Stimulated activated CD8-positive, alpha-beta memory T cell treated with anti-CD3 and anti-CD28 coated beads, Interleukin-12 subunit alpha, Interleukin-12 subunit beta, amount 100 ng/mL, for 24 hours (primary cell): ENCODE measurements around the gene HRH2.

Experiments
- DNase-seq: peaks from one replicate; pipeline ENCODE4 v3.0.0-alpha.2; 2020; ENCODE audit errors: extremely low read depth

HRH2 gene

DNA sequence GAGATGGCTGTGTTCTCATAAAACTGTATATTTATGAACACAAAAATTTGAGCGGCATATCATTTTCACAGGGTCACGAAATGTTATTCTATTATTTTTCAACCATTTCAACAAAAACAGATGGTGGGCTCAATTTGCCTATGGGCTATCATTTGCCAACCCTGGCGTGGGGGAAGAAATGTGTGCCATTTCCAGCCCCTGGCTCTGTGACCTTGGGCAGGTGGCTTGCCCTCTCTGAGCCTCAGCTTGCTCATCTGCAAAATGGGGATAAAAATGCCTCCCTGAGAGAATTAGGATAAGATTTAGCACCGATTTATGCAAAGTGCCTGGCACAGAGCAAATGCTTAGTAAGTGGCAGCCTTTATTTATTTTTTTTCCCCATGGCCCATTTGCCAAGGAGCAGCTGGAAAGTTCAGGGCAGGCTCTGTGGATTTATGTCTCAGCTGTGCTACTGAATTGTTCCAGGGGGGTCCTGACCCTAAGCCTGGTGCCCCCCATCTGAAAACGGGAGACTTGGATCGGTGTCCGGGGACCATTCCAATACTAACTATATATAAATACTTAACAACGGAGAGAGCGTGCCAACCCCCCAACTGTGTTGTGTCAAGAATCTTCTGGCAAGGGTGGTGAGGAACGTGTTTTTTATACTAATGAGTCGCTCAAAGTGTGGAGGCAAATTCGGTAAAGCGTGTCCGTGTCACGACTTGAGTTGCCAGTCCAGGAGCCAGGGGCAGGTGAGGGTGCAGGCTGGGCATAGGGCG is 34.5 kb downstream of the HRH2 start:
- no peak for DNase-seq

DNA sequence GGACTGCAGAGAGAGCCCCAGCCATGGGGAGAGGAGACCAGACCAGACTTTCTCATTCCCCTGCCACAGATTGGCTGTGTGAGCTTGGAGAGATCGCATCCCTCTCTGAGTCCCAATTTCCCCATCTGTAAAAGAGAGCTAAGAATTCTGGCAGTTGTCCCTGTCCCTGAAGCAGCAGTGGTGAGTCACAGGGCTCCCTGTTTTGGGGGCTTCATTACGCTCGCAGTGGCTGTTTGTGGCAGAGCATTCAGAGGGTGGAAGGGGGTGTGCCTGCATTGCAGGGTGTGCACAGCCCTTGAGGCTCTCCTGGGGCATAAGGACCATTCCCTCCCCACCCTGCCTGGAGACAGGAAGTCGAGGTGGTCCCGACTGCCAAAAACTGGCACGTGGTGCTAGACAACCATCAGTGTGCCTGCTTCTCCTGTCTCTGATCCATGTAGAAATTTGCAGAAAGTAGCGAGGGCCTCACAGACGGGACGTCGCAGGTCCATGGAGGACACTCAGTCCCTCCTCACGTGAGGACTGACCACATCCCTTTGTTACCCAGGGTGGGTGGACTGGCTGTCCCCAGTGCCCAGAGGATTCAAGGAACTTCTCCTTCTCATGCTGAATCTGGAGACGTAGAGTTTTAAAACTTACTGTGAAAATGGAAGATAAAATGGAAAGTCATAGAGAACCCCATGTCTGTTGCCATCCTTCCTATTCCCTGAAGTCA is 35.3 kb downstream of the HRH2 start:
- DNase-seq = no peak

DNA sequence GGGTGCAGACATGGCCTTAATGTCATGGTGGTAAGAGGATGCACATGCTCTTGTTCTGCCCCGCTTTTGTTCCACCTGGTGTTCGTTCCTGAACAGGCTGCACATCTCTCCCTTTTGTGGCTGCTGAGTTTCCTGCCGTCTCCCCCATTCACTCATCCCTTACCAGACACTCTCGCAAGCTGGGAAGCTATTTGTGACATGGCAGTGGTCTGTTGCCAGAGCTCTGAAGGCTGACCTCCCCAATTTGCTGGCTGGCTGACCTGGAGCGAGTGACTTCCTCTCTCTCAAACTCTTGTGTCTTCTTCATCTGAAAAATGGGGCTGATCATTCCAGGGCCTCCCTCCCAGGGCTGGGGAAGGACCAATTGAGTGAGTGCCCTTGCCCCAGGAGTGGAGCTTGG is 35.9 kb downstream of the HRH2 start:
- no peak for DNase-seq

DNA sequence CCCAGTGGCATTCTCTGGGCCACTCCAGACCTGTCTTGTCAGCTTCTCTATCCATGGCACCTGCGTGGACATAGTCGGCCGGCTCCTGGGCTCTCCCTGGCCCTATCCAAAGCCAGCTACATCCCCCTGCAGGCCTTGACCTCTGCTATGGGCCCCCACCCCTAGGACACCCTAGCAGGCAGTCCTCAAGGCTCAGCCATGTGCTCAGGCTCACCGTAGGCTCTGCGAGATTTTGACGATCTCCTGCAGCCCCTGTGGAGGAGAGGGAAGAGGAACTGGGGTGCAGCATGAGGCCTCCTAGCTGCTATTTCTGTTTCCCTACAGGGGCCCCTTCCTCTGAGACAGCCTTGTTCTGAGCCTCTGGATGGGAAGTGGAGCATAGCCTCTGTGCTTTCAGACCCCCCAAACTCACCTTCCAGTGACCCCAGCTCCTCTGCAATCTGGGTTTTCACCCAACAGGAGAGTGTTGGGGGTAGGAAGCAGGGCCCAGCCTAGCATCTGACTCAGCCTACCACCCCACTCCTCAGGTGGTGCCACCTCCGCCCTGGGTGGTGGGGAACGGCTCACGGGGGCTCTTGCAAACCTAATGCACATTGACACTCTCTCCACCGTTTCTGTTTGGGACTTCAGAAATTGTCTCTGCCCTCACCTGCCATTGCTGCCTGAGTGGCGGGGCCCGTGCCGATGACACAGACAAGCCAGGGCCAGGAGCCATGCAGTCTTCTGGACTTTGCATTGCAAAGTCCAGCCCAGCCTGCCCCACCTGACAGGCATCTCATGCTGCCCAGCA is 36.7 kb downstream of the HRH2 start:
- DNase-seq = no peak

DNA sequence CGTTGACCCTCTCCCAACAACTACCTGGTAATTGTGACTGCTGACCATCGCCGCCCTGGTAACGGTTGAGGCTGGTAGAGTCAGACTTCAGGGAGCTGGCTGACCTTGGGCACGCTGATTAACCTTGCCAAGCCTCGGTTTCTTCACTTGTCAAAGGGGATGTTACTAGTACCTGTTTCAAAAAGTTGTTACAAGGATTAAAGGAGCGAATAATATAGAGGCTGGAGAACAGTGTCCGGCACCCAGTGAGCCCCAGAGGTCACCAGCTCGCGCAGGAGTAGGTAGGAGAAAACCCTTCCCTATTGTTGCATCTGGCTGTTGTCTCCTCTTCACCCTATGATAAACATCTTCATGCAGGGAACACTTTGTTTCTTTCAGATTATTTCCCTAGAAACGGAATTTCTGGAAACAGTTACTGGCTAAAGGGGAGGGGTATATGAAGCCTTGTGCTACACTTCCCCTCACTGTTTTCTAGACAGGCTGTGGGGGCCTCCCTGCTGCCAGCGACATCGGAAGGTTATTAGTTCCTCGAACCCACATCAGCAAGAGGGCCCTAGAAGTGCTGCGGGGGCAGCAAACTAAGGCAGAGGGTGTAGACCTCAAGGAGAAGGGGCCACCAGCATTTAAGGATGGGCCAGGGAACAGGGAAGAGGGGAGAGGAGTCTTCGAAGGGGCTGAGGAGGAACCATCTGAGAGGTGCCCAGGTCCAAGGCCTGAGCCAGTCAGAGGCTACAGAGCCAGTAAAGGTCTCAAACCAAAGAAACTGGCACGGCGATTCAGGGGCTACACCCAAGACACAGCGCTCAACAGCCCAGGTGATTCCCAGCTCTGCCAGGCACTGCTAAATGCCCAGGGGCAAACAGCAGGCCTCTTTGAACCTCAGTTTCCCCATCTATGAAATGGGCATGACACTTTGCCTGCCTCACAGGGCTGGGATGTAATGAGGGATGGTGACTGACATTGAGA is 37.6 kb downstream of the HRH2 start:
- no peak for DNase-seq

DNA sequence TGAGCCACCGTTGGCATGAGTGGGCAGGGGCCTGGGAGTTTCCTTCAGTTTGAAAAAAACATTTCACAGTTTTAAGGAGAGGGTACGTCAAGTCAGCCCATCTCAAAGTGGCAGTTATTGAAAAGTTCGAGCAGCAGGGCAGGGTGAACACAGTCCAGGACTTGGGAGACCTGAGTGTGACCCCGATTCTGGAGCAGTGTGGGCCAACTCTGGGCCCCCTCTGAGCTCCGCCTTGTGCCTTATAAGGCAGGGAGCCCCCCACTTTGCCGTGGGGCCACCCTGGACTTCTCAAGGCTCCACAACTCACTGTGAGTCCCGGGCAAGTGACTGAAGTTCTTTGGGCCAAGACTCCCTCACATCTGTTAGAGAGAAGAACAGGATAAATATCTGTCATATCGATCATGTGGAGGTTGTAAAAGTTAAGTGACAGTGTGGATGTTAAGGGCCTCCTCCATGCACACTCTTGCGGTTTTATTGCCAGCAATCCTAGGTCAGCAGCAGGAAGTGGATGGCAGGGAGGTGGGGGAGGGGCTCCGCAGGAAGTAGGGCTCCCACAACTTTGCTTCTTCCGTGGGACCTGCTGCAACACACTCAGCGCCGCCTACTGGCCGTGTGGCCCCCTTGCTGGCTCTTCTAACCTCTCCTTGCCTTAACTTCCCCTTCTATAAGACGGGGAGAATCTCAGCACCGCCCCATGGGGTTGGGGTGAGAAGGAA is 38.4 kb downstream of the HRH2 start:
- peak; percentile 52 for DNase-seq

DNA sequence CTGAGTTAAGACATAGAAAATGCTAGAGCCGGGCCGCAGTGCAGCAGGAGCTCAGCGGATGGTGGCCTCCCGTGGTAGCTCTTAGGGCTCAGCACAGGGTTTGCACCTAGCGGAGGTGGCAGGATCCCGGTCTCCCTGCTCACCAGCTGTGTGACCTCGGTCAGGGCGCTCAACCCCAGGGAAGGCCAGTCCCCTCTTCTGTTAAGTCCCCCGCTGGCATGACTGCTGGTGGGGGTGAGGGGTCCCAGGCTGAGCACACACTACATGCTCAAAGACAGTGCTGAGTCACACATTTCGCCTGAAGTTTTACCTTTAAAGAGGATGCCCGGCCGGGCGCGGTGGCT is 39.0 kb downstream of the HRH2 start:
- DNase-seq = no peak

DNA sequence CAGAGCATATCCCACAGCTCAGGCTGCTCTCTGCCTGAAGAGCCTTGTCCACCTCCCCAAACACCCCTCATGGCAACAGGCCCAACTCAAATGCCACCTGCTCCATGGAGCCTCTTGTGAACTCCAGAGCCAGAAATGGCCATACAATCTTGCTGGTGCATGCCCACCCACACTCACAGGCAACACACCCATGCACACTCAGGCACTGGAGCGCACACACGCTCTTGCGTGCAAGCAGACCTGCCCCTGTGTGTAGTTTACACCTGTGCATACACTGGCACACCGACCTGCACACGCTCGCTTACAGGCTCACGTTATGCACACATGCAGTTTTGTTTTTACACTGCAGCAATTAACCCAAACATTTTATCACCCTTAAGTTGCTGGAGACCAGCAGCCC is 40.0 kb downstream of the HRH2 start:
- no peak for DNase-seq

DNA sequence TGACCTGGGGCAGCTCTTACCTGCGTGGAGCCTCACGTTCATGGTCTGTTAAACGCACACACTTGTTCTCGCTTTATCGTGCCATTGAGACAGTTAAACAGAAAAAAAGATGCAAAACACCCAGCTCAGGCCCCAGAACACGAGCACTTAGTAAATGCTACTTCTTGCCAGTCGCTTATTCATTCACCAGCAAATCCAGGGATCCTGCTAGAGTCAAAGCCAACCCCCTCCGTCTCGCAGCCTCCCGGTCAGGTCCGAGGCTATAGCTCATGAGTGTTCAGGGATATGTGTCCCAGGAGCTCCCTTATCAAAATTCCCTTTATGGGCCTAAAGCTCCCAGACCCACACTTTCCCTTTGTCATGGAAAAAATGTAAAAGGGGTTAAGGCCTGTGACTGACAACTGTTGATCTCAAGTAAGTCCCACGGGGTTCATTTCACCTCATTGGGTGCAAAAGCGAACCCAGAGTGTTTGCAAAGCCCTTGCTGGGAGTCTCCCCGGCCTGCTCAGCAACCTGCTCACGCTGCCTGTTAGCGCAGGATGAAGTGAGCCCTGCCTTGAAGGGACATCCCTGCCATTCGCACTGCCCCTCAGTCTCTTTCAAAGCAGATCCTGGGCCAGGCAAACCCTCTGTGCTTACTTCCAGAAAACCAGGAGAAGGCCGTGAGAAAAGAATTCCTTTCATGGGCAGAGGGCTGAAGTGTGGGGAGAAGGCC is 40.7 kb downstream of the HRH2 start:
- no peak for DNase-seq

DNA sequence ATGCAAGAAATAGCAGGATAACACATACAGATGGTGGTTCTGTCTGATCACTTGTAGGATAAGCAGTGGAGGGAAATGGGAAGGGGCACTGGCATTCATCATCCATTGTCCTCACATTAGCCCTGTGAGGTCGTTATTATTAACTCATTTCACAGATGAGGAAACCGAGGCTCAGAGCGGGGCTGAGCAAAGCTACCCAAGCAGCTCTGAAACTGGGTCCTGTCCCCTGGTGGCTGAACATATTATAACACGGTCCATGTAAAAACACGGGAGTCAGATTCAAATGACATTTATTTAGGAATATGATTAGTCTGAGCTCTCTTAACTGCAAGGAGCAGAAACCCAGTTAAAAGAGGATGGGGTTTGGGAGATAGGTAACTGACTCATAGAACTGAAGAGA is 43.1 kb downstream of the HRH2 start:
- no peak for DNase-seq

DNA sequence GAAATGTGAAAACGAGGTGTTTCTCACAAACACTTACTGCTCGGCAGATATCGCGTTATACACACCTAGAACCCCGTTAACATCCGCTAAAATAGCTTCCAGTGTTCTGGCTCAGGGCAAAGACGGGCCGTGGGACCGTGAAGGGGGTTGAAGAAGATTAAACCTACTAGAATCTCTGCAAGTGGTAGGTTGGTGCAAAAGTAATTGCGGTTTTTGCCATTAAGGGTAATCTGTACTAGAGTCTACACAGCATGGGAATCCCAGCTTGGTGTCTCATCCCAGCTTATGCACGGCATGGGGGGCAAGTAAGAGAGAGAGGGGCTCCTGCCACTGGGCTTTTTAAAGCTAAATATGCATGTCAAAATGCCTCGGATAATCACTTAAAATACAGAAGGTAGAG is 43.9 kb downstream of the HRH2 start:
- no peak for DNase-seq

DNA sequence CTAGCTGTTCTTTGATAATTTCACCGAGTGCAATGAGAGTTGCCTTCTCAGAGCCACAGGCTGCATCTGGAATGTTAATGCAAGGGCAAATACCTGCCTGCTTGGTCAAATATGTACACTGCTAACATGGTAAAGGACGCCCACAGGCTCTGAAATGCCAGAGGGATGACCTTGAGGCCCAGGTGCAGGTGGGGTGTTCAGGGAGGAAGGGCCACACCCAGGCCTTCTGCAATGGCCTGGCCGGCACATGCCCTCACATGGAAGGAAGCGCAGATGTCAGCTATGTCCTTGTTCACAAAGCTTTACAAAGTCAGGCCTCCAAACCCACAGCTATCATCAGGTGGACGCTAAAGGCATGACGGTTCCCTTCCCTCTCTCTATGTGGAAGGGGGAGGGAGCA is 48.6 kb downstream of the HRH2 start:
- DNase-seq = no peak

DNA sequence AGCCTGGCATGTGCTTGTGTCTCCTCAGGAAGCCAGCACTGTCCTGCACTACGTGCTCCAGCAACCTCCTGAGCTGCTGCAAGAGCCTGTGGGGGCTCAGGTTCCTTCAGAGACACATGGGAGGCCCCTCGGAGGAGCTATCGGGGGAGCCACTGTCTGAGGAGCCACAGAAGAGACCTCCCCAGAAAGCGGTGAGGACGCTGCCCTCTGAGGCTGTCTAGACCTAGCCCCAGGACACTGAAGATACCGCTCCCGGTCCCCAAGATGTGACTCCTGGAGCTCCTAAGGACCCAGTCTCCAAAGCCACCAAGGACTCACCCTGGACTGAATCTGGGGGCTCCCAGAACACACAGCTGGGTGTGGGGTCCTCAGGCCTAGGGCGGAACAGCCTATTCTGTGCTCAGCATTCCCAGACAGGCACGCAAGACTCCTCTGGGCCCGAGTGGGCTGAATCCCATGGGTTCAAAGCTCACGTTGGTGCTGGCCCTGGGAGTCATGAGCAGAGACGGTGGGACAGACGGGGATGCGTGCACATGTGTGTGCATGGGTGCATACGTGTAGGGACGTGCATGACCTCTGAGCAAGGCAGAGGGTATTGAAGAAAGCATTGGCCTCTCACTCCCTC is 50.0 kb downstream of the HRH2 start:
- no peak for DNase-seq

DNA sequence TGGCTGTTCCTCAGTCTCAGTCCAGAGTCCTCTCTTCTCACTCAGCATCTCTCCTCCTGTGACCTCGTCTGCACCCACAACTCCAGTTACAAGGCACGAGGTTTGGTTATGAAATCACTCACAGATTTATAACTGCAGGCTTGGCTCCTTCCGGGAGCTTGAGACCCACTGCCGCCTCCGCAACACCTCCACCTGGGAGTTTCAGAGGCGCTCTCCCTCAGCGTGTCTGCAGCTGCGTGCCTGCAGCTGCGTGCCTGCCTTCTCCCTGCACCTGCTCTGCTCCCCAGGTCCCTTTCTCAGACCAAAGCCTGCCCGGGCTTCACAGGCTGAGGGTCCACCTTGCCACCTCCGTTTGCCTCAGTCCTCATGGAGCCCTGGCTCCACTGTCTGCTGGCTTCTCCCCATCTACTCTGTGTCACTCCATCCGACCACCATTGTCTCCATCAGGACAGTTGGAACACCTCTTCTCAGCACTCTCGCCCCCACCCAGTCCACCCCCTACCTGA is 51.5 kb downstream of the HRH2 start:
- DNase-seq = no peak

DNA sequence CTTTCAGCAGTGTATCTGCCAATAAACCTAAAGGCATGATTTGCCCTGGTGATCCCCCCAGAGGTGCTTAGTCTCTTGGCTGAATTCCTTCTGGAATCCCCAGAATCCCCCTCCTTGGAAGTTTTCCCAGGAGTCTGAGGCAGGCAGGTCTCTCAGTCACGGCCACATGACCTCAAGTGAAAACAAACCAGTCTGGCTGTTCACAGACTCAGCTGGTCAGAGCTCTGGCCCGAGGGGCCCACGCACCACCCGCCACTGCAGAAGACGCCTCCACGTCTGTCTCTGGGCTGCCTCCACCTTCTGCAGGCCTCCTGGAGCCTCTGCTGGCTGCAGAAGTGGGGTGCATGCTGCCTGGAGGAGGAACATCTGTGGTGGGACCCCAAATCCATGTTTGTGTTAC is 52.5 kb downstream of the HRH2 start:
- no peak for DNase-seq

DNA sequence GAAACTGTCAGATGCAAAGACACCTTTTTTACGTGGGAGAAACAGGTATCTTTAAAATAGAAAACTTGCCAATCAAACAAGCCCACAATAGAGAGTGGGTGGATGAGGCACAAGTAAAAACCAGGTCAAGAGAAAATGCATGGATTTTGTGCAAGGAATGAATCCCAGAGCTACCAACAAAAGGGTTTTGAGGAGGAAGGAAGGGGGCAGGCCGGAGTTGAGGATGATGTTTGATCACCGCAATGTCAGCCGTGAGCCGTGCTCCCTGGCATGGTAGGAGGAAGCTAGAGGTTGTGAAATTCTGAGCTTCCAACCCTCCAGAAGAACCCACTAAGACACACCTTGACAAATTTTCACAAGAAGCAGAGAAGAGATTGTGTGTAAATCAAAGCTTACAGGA is 53.2 kb downstream of the HRH2 start:
- no peak for DNase-seq

DNA sequence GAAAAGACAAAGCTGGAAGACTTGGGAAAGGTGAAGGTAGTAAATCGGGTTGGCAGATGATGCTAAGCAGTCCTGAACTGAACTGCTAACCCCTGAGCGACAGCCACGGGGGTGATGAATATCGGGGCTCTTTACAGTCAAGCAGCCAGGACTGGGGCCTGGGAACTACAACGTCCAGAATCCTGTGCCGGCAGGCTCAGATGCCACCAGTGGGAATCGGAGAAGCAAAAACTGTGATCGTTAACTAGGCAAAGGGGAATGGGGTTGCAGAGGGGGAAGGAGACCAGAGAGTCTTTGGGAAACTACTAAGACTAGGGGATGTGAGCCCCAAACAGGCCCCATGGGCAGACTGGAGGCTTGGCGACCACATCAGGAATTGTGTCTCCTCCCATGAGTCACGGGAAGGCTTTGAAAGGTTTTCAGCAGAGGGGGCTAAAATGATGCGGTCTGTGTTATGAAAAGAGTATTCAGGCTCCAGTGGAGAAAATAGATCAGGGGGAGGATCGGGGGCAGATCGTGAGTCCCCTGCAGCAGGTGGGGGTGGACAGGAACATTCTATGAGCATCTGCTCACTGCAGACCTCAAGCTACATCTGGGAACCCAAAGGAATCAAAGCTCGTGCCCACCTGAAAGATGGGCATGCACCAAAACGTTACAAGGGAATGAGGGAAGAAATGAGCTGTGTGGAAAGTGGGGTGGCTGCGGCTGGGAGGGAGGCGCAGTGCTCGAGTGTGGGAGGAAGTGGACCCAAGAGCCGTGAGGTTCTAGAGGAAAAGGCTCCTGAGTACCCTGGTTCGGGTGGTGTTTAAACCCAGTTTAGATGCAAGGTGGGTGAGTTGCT is 53.8 kb downstream of the HRH2 start:
- no peak for DNase-seq

DNA sequence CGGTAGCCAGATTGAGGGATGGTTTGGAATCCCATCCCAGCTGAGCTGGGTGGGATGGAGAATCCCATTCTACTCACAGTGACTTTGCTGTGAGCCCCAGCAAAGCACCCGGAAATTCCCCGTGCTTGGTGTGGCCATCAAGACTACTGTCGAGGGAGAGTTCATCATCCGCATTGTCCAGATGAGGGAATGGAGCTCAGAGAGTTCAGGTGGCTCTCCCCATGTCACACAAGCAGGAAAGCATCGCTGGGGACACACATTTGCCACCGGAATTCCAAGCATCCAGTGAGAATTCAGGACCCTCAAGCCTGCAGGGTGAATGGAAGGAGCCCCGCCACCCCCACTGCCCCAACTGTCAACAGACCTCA is 54.4 kb downstream of the HRH2 start:
- no peak for DNase-seq

DNA sequence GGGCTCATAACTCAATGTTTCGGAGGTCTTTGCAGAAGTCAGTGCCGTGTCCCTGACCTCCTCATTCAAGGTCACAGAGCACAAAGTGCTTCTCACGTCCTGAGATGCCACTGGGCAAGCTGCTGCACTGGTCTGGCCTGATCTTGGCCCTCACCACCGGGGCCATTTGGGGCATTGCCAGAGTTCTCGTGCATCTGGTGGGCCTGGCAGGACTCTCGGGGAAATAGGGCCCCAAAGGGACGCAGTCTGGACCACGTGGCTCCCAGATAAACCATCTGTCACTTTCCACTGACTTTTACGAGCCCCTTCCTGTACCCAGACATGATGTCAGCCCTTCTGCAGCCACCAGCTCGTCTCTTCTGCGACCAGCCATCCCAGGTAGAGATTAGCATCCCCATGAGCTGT is 54.8 kb downstream of the HRH2 start:
- no peak for DNase-seq
